GM23338 (cell line): ENCODE data around the gene GSDMA. TPM values are rescaled to one million over a fixed set of nuclear protein-coding genes. Genes with fewer than 3 reads are reported as not detected.

Source experiments
- ATAC-seq: fragments of 200-7000 bp; cut with Tn5 transposase; 3 replicates; pipeline ENCODE4 v1.9.1; 2020
- DNase-seq: peaks from one replicate; pipeline ENCODE4 v3.0.0-alpha.2; 2015; ENCODE audit warnings: low spot score
- H2AFZ ChIP-seq: fragments of 200-600 bp; sonication (generic); 2 replicates; pipeline ENCODE4 v1.8.0; 2016; ENCODE audit warnings: antibody characterized with exemption, mild to moderate bottlenecking, moderate library complexity
- H3F3A ChIP-seq: fragments of 200-600 bp; sonication (generic); replicated peaks from 2 replicates; pipeline ENCODE4 v1.8.0; 2017; ENCODE audit warnings: antibody characterized with exemption, mixed run types, low read depth
- H3K27ac ChIP-seq: fragments of 200-600 bp; sonication (generic); 2 replicates; pipeline ENCODE4 v1.6.1; 2016; ENCODE audit warnings: low read depth
- H3K27me3 ChIP-seq: fragments of 200-600 bp; sonication (generic); 2 replicates; pipeline ENCODE4 v1.8.0; 2016; ENCODE audit warnings: mild to moderate bottlenecking, mixed run types, moderate library complexity; ENCODE audit not compliant: insufficient read depth
- H3K36me3 ChIP-seq: fragments of 200-600 bp; sonication (generic); 2 replicates; pipeline ENCODE4 v1.8.0; 2016; ENCODE audit warnings: mild to moderate bottlenecking; ENCODE audit not compliant: insufficient read depth
- H3K4me1 ChIP-seq: fragments of 200-600 bp; sonication (generic); 2 replicates; pipeline ENCODE4 v1.8.0; 2016; ENCODE audit warnings: mild to moderate bottlenecking, moderate library complexity; ENCODE audit not compliant: insufficient read depth
- H3K4me2 ChIP-seq: fragments of 200-600 bp; sonication (generic); 2 replicates; pipeline ENCODE4 v1.7.1; 2017; ENCODE audit warnings: mixed run types
- H3K4me3 ChIP-seq: fragments of 200-600 bp; sonication (generic); 2 replicates; pipeline ENCODE4 v1.6.1; 2016; ENCODE audit warnings: mixed run types
- H3K79me2 ChIP-seq: fragments of 200-600 bp; sonication (generic); replicated peaks from 2 replicates; pipeline ENCODE4 v1.8.0; 2017; ENCODE audit warnings: mild to moderate bottlenecking; ENCODE audit not compliant: insufficient read depth
- H3K9me2 ChIP-seq: fragments of 200-600 bp; sonication (generic); 2 replicates; pipeline ENCODE4 v1.8.0; 2017; ENCODE audit not compliant: insufficient read depth
- H4K20me1 ChIP-seq: fragments of 200-600 bp; sonication (generic); replicated peaks from 2 replicates; pipeline ENCODE4 v1.8.0; 2017; ENCODE audit warnings: mild to moderate bottlenecking; ENCODE audit not compliant: insufficient read depth
- H3K27ac Mint-ChIP-seq: 2 replicates; pipeline ENCODE4 v1.8.0; 2020; ENCODE audit warnings: inconsistent platforms, mild to moderate bottlenecking, moderate library complexity, mixed read lengths
- H3K27me3 Mint-ChIP-seq: 3 replicates; pipeline ENCODE4 v1.8.0; 2022; ENCODE audit warnings: low read depth, mild to moderate bottlenecking, moderate library complexity, mixed read lengths, inconsistent platforms; ENCODE audit not compliant: insufficient read depth, poor library complexity
- H3K36me3 Mint-ChIP-seq: 3 replicates; pipeline ENCODE4 v1.8.0; 2021; ENCODE audit warnings: low read depth, mild to moderate bottlenecking, inconsistent platforms, moderate library complexity, mixed read lengths
- H3K4me1 Mint-ChIP-seq: 3 replicates; pipeline ENCODE4 v1.8.0; 2020; ENCODE audit warnings: mild to moderate bottlenecking, inconsistent platforms, mixed read lengths
- H3K4me3 Mint-ChIP-seq: 3 replicates; pipeline ENCODE4 v1.8.0; 2021; ENCODE audit warnings: moderate library complexity, mild to moderate bottlenecking, inconsistent platforms, mixed read lengths
- H3K9me3 Mint-ChIP-seq: 3 replicates; pipeline ENCODE4 v1.8.0; 2020; ENCODE audit warnings: moderate library complexity, mild to moderate bottlenecking, inconsistent platforms, mixed read lengths
- CREB1 ChIP-seq: fragments of 250-450 bp; sonication (Bioruptor Pico); IDR thresholded peaks from 2 replicates; pipeline ENCODE4 v1.5.0; 2020; ENCODE audit warnings: low read depth, mild to moderate bottlenecking, moderate library complexity
- EZH2 ChIP-seq: fragments of 200-600 bp; sonication (generic); IDR thresholded peaks from one replicate; pipeline ENCODE4 v1.8.0; 2017; ENCODE audit warnings: antibody characterized with exemption, mild to moderate bottlenecking, low read depth; ENCODE audit not compliant: unreplicated experiment
- EZH2phosphoT487 ChIP-seq: fragments of 200-600 bp; sonication (generic); IDR thresholded peaks from one replicate; pipeline ENCODE4 v1.8.1; 2018; ENCODE audit warnings: antibody characterized with exemption; ENCODE audit not compliant: unreplicated experiment
- JUNB ChIP-seq: IDR thresholded peaks from one replicate; pipeline ENCODE4 v1.6.1; 2016; ENCODE audit warnings: antibody characterized with exemption; ENCODE audit not compliant: unreplicated experiment
- NANOG ChIP-seq: IDR thresholded peaks from 2 replicates; pipeline ENCODE4 v1.6.1; 2016; ENCODE audit warnings: antibody characterized with exemption, borderline replicate concordance
- ZNF331 ChIP-seq: fragments of 250-450 bp; sonication (Bioruptor Pico); IDR thresholded peaks from 2 replicates; pipeline ENCODE4 v1.5.0; 2020; ENCODE audit warnings: low read depth, mild to moderate bottlenecking, moderate library complexity
- polyA plus RNA-seq: library from polyadenylated mRNA; unstranded; fragments of >200 nt; fragmentation: Nextera tagmentation; extraction: Ambion mirVana; gene quantifications from 2 replicates; pipeline ENCODE4 v1.2.1, GENCODE V29; 2016
- total RNA-seq: library from RNA; depleted of rRNA; stranded (reverse); fragments of >200 nt; shearing (Covaris generic); gene quantifications from 2 replicates; pipeline ENCODE4 v1.2.3, GENCODE V29; 2014
- TF ChIP-seq, protein P1 (sequence below): fragments of 250-450 bp; sonication (Bioruptor Pico); IDR thresholded peaks from 2 replicates; pipeline ENCODE4 v1.5.0; 2020; ENCODE audit warnings: mild to moderate bottlenecking, moderate library complexity

The GSDMA gene
- total and polyA plus RNA-seq, 2 experiments from 2014 or later: not detected

DNA sequence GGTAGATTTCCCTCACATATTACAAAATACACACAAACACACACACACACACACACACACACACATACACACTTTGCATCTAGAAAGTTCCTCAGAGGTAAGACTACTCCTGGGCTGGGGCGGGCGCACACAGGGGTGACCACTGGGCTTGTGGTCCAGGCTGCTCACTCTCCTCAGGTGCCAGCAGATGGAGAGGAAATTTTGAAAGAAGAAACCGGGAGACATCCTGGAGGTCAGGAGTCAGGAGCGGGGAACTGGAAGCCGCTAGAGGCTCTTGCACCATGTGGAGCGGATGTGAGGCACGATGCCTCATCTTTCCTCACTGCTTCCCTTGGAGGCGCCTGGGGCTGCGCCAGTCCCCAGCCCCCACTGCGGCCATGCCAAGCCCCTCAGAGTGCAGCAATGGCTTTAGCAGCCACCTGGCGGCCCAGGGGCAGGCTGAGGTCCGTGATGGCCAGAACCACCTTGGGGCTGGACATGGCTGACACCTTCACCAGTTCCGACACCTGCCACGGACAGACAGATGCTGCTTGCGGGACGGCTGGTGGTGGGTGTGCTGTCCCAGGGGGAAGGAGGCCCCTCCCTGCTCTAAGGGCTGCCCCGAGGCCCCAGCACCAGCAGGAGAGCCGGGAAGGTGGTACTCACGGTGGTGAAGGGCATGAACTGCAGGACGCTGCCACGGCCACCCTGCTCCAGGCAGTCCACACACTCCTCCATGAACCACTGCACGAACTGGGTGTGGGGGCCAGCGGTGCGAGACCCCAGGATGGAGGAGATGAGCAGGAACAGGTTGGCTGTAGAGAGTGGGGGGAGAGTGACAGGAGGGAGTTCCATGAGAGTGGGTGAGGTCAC lies 56.6 kb downstream of the GSDMA start:
- peak overlapping the region; percentile 30; the same call in 1 of the 2 replicates for H3K4me3 ChIP-seq
- H4K20me1 ChIP-seq: no peaks in the 10 kb centered on the region
- H3F3A ChIP-seq: peaks cover under 1% of the 10 kb centered on the region; the same call in 1 of the 2 replicates
- no peaks in the 10 kb centered on the region for H3K9me2 ChIP-seq
- H3K9me3 Mint-ChIP-seq: no peaks in the 10 kb centered on the region
- peaks cover 21% of the 10 kb centered on the region for H3K27me3 Mint-ChIP-seq
- peak overlapping the region; percentile 53; the same call in 2 of the 3 replicates for H3K4me3 Mint-ChIP-seq
- H3K36me3 ChIP-seq: peaks cover 3% of the 10 kb centered on the region; the same call in 1 of the 2 replicates
- no peak overlapping the region for H2AFZ ChIP-seq
- H3K79me2 ChIP-seq: no peaks in the 10 kb centered on the region
- peak; percentile 43 for DNase-seq
- H3K4me1 Mint-ChIP-seq: peaks cover 39% of the 10 kb centered on the region
- peak; percentile 36 for ATAC-seq
- peak overlapping the region; percentile 90; the same call in 1 of the 2 replicates for H3K27ac Mint-ChIP-seq
- H3K27me3 ChIP-seq: no peaks in the 10 kb centered on the region
- TF ChIP-seq, protein P1, sequence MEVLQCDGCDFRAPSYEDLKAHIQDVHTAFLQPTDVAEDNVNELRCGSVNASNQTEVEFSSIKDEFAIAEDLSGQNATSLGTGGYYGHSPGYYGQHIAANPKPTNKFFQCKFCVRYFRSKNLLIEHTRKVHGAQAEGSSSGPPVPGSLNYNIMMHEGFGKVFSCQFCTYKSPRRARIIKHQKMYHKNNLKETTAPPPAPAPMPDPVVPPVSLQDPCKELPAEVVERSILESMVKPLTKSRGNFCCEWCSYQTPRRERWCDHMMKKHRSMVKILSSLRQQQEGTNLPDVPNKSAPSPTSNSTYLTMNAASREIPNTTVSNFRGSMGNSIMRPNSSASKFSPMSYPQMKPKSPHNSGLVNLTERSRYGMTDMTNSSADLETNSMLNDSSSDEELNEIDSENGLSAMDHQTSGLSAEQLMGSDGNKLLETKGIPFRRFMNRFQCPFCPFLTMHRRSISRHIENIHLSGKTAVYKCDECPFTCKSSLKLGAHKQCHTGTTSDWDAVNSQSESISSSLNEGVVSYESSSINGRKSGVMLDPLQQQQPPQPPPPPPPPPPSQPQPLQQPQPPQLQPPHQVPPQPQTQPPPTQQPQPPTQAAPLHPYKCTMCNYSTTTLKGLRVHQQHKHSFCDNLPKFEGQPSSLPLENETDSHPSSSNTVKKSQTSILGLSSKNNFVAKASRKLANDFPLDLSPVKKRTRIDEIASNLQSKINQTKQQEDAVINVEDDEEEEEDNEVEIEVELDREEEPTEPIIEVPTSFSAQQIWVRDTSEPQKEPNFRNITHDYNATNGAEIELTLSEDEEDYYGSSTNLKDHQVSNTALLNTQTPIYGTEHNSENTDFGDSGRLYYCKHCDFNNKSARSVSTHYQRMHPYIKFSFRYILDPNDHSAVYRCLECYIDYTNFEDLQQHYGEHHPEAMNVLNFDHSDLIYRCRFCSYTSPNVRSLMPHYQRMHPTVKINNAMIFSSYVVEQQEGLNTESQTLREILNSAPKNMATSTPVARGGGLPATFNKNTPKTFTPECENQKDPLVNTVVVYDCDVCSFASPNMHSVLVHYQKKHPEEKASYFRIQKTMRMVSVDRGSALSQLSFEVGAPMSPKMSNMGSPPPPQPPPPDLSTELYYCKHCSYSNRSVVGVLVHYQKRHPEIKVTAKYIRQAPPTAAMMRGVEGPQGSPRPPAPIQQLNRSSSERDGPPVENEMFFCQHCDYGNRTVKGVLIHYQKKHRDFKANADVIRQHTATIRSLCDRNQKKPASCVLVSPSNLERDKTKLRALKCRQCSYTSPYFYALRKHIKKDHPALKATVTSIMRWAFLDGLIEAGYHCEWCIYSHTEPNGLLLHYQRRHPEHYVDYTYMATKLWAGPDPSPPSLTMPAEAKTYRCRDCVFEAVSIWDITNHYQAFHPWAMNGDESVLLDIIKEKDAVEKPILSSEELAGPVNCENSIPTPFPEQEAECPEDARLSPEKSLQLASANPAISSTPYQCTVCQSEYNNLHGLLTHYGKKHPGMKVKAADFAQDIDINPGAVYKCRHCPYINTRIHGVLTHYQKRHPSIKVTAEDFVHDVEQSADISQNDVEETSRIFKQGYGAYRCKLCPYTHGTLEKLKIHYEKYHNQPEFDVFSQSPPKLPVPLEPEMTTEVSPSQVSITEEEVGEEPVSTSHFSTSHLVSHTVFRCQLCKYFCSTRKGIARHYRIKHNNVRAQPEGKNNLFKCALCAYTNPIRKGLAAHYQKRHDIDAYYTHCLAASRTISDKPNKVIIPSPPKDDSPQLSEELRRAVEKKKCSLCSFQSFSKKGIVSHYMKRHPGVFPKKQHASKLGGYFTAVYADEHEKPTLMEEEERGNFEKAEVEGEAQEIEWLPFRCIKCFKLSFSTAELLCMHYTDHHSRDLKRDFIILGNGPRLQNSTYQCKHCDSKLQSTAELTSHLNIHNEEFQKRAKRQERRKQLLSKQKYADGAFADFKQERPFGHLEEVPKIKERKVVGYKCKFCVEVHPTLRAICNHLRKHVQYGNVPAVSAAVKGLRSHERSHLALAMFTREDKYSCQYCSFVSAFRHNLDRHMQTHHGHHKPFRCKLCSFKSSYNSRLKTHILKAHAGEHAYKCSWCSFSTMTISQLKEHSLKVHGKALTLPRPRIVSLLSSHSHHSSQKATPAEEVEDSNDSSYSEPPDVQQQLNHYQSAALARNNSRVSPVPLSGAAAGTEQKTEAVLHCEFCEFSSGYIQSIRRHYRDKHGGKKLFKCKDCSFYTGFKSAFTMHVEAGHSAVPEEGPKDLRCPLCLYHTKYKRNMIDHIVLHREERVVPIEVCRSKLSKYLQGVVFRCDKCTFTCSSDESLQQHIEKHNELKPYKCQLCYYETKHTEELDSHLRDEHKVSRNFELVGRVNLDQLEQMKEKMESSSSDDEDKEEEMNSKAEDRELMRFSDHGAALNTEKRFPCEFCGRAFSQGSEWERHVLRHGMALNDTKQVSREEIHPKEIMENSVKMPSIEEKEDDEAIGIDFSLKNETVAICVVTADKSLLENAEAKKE (CRISPR knock-in tag): no peak
- no peak for TF ChIP-seq CREB1
- TF ChIP-seq ZNF331 (CRISPR knock-in tag): no peak
- TF ChIP-seq EZH2phosphoT487: no peak
- no peak for TF ChIP-seq JUNB
- TF ChIP-seq EZH2: no peak
- no peak for TF ChIP-seq NANOG
- peak overlapping the region; percentile 71; the same call in 1 of the 2 replicates for H3K4me2 ChIP-seq
- H3K36me3 Mint-ChIP-seq: peaks cover 35% of the 10 kb centered on the region
- H3K4me1 ChIP-seq: peaks cover 28% of the 10 kb centered on the region
- no peak overlapping the region for H3K27ac ChIP-seq
